Caki2 (cell line): ENCODE measurements around the gene SYMPK. TPM values are rescaled to one million over a fixed set of nuclear protein-coding genes. Genes with fewer than 3 reads are reported as not detected.

Source experiments
- DNase-seq: peaks from one replicate; pipeline ENCODE4 v3.0.0-alpha.2; 2015; ENCODE audit warnings: low read depth
- in situ Hi-C: cut with HindIII; loops from 2 replicates; pipeline ENCODE4 v1.10.0; 2016; ENCODE audit warnings: low sequenced_read_pairs, low pct_unique_long_range_greater_than_20kb, mixed read lengths
- total RNA-seq: library from RNA; depleted of rRNA; stranded (reverse); fragments of >200 nt; shearing (Covaris generic); gene quantifications from 2 replicates; pipeline ENCODE4 v1.2.3, GENCODE V29; 2014; ENCODE audit warnings: low replicate concordance

SYMPK gene
- total RNA-seq, 1 experiment from 2014 or later: 83.9 TPM

GRCh38 chr19:45842198-45842597, 20.7 kb downstream of the SYMPK start:
- DNase-seq: no peak
- in situ Hi-C loops: no loop called here

- DNase-seq: no peak
- in situ Hi-C loops: no loop called here
Observed at GRCh38 chr19:45834970-45835369, 28.0 kb downstream of the SYMPK start.

- in situ Hi-C loops: no loop called here
- DNase-seq: no peak
Observed at GRCh38 chr19:45828945-45829344, 34.0 kb downstream of the SYMPK start.

GRCh38 chr19:45828523-45828922, 34.4 kb downstream of the SYMPK start:
- DNase-seq: no peak
- in situ Hi-C loops: no loop called here

GRCh38 chr19:45827459-45828093, 35.4 kb downstream of the SYMPK start:
- no peak for DNase-seq
- in situ Hi-C loops: no loop called here

- in situ Hi-C loops: no loop called here
- DNase-seq: no peak
Observed at GRCh38 chr19:45826934-45827333, 36.0 kb downstream of the SYMPK start.

- DNase-seq: no peak
- in situ Hi-C loops: no loop called here
Observed at GRCh38 chr19:45825917-45826893, 36.7 kb downstream of the SYMPK start.

- no peak for DNase-seq
- in situ Hi-C loops: no loop called here
Observed at GRCh38 chr19:45825263-45825605, 37.7 kb downstream of the SYMPK start.

- DNase-seq: no peak
- in situ Hi-C loops: no loop called here
Observed at GRCh38 chr19:45824531-45825262, 38.2 kb downstream of the SYMPK start.

GRCh38 chr19:45824041-45824471, 38.9 kb downstream of the SYMPK start:
- in situ Hi-C loops: no loop called here
- DNase-seq: peak; percentile 86

- in situ Hi-C loops: no loop called here
- DNase-seq: peak; percentile 61
Observed at GRCh38 chr19:45823182-45823581, 39.8 kb downstream of the SYMPK start.

- no peak for DNase-seq
- in situ Hi-C loops: no loop called here
Observed at GRCh38 chr19:45822716-45823115, 40.2 kb downstream of the SYMPK start.

GRCh38 chr19:45821570-45821969, 41.4 kb downstream of the SYMPK start:
- in situ Hi-C loops: no loop called here
- no peak for DNase-seq

- in situ Hi-C loops: no loop called here
- no peak for DNase-seq
Observed at GRCh38 chr19:45821103-45821521, 41.8 kb downstream of the SYMPK start.

- DNase-seq: no peak
- in situ Hi-C loops: no loop called here
Observed at GRCh38 chr19:45820413-45821102, 42.4 kb downstream of the SYMPK start.

- in situ Hi-C loops: no loop called here
Observed at GRCh38 chr19:45819769-45820168, 43.2 kb downstream of the SYMPK start.

GRCh38 chr19:45817725-45818301, 45.1 kb downstream of the SYMPK start:
- DNase-seq: no peak
- in situ Hi-C loops: no loop called here

More at GRCh38 chr19:45819769-45820168, 43.2 kb downstream of the SYMPK start:
- DNase-seq: no peak
